HCT116 (cell line): ENCODE measurements around the gene FUT9. TPM values are rescaled to one million over a fixed set of nuclear protein-coding genes. Genes with fewer than 3 reads are reported as not detected.

Source experiments
- ATAC-seq: fragments of 200-7000 bp; cut with Tn5 transposase; 2 replicates; pipeline ENCODE4 v1.9.1; 2020; ENCODE audit warnings: mild to moderate bottlenecking, moderate library complexity
- BruUV-seq: library from RNA; stranded (reverse); fragments of 400-500 nt; replicated peaks from 2 replicates; lab custom pipeline; 2021; lab: Mats Ljungman, UMichigan
- CTCF ChIA-PET: fragments of 300-600 bp; sonication (Branson Sonifier 250); formaldehyde crosslinking; loops from one replicate; lab custom pipeline; 2021; ENCODE audit warnings: antibody characterized with exemption; lab: Charles Lee
- POLR2A ChIA-PET: fragments of 300-600, 350-600 bp; sonication (Branson Sonifier 250); formaldehyde crosslinking; loops from one replicate; lab custom pipeline; 2021; ENCODE audit warnings: antibody characterized with exemption; lab: Charles Lee
- RAD21 ChIA-PET, 2 experiments: fragments of 300-600 bp; sonication (Branson Sonifier 250); formaldehyde crosslinking; loops; one replicate each; lab custom pipeline; 2023; ENCODE audit warnings: low total read pairs in 2 of 2; ENCODE audit not compliant: uncharacterized antibody in 2 of 2, unreplicated experiment in 2 of 2, low non-redundant PET in 1 of 2; lab: Charles Lee
- DNase-seq: peaks from one replicate; pipeline ENCODE4 v3.0.0-alpha.2; 2010; ENCODE audit warnings: low read depth, low spot score
- H2AFZ ChIP-seq: fragments of 200-600 bp; shearing (Covaris generic), sonication (generic); 2 replicates; pipeline ENCODE4 v1.6.1; 2017; ENCODE audit warnings: low read depth, mixed run types, mixed read lengths, antibody characterized with exemption, low read length; ENCODE audit not compliant: poor library complexity, severe bottlenecking
- H3K27ac ChIP-seq: 2 replicates; pipeline ENCODE4 v1.5.1; 2012; ENCODE audit warnings: low read depth, low read length
- H3K27me3 ChIP-seq: fragments of 200-600 bp; sonication (generic); 2 replicates; pipeline ENCODE4 v1.6.1; 2016; ENCODE audit warnings: mixed run types, low read length, mixed read lengths; ENCODE audit not compliant: insufficient read depth
- H3K36me3 ChIP-seq, 2 experiments: fragments of 200-500 bp in 1 of 2; fragments of 200-600 bp in 1 of 2; sonication (Bioruptor generic) in 1 of 2; sonication (generic) in 1 of 2; 2 replicates each; pipeline versions ENCODE4 v1.5.1 to v1.6.1; 2014 to 2016; ENCODE audit warnings: low read length in 2 of 2, inconsistent platforms in 1 of 2, mixed read lengths in 1 of 2, mixed run types in 1 of 2; ENCODE audit not compliant: insufficient read depth in 2 of 2, control insufficient read depth in 1 of 2
- H3K4me1 ChIP-seq, 2 experiments: fragments of 200-600 bp in 1 of 2; sonication (generic) in 1 of 2; 2 replicates each; pipeline versions ENCODE4 v1.5.1 to v1.6.1; 2012 to 2017; ENCODE audit warnings: low read length in 2 of 2, inconsistent platforms in 1 of 2, mild to moderate bottlenecking in 1 of 2, mixed read lengths in 1 of 2, mixed run types in 1 of 2, moderate library complexity in 1 of 2; ENCODE audit not compliant: insufficient read depth in 2 of 2, control insufficient read depth in 1 of 2
- H3K4me2 ChIP-seq: fragments of 200-600 bp; sonication (generic); 2 replicates; pipeline ENCODE4 v1.6.1; 2017; ENCODE audit warnings: mixed run types, low read length, mixed read lengths
- H3K4me3 ChIP-seq, 2 experiments: fragments of 200-600 bp in 1 of 2; sonication (generic) in 1 of 2; replicated peaks in 1 of 2; 2 replicates each; pipeline ENCODE4 v1.5.1; 2011 to 2016; ENCODE audit warnings: low read length in 2 of 2, control low read depth in 1 of 2, low read depth in 1 of 2, mild to moderate bottlenecking in 1 of 2, mixed read lengths in 1 of 2, mixed run types in 1 of 2
- H3K79me2 ChIP-seq: fragments of 200-600 bp; sonication (generic); 2 replicates; pipeline ENCODE4 v1.6.1; 2017; ENCODE audit warnings: mild to moderate bottlenecking, mixed run types, low read length, moderate library complexity, mixed read lengths; ENCODE audit not compliant: insufficient read depth
- H3K9ac ChIP-seq: fragments of 200-600 bp; sonication (generic); 2 replicates; pipeline ENCODE4 v1.6.1; 2016; ENCODE audit warnings: low read length, mixed read lengths
- H3K9me2 ChIP-seq: fragments of 200-600 bp; sonication (generic), shearing (Covaris generic); 2 replicates; pipeline ENCODE4 v1.6.1; 2017; ENCODE audit warnings: mixed run types, mild to moderate bottlenecking, moderate library complexity; ENCODE audit not compliant: insufficient read depth
- H3K9me3 ChIP-seq, 2 experiments: fragments of 200-500 bp in 1 of 2; fragments of 200-600 bp in 1 of 2; sonication (Bioruptor generic) in 1 of 2; sonication (generic) in 1 of 2; 2 replicates each; pipeline ENCODE4 v1.6.1; 2014 to 2017; ENCODE audit warnings: low read length in 2 of 2, mixed read lengths in 2 of 2, inconsistent platforms in 1 of 2, low read depth in 1 of 2, mild to moderate bottlenecking in 1 of 2, mixed run types in 1 of 2, moderate library complexity in 1 of 2; ENCODE audit not compliant: control insufficient read depth in 1 of 2, insufficient read depth in 1 of 2
- H4K20me1 ChIP-seq: fragments of 200-600 bp; sonication (generic), shearing (Covaris generic); 2 replicates; pipeline ENCODE4 v1.6.1; 2017; ENCODE audit warnings: mixed run types, mild to moderate bottlenecking, moderate library complexity; ENCODE audit not compliant: insufficient read depth
- CBX3 ChIP-seq: IDR thresholded peaks from 2 replicates; pipeline ENCODE4 v1.6.1; 2012; ENCODE audit warnings: low read depth
- CEBPB ChIP-seq: IDR thresholded peaks from 2 replicates; pipeline ENCODE4 v1.6.1; 2012; ENCODE audit warnings: low read depth
- ELF1 ChIP-seq: IDR thresholded peaks from 2 replicates; pipeline ENCODE4 v1.6.1; 2012; ENCODE audit warnings: low read depth, borderline replicate concordance
- EZH2 ChIP-seq: fragments of 200-600 bp; sonication (generic); IDR thresholded peaks from 2 replicates; pipeline ENCODE4 v1.6.1; 2017; ENCODE audit warnings: antibody characterized with exemption, mixed run types
- JUND ChIP-seq: IDR thresholded peaks from 2 replicates; pipeline ENCODE4 v1.6.1; 2012
- POLR2A ChIP-seq: IDR thresholded peaks from 2 replicates; pipeline ENCODE4 v1.7.0; 2011; ENCODE audit warnings: borderline replicate concordance; ENCODE audit not compliant: insufficient read depth, insufficient read length; ENCODE audit errors: extremely low read depth
- RAD21 ChIP-seq: IDR thresholded peaks from 2 replicates; pipeline ENCODE4 v1.6.1; 2012; ENCODE audit warnings: low read depth, mild to moderate bottlenecking
- SIN3A ChIP-seq: IDR thresholded peaks from 2 replicates; pipeline ENCODE4 v1.6.1; 2012; ENCODE audit warnings: low read depth
- SP1 ChIP-seq: IDR thresholded peaks from 2 replicates; pipeline ENCODE4 v1.6.1; 2012; ENCODE audit warnings: low read depth
- SRF ChIP-seq: IDR thresholded peaks from 2 replicates; pipeline ENCODE4 v1.6.1; 2012; ENCODE audit warnings: low read depth
- TCF7L2 ChIP-seq: IDR thresholded peaks from 2 replicates; pipeline ENCODE4 v1.7.0; 2011; ENCODE audit warnings: borderline replicate concordance, inconsistent platforms; ENCODE audit not compliant: insufficient read depth, insufficient read length; ENCODE audit errors: extremely low read depth
- YY1 ChIP-seq: IDR thresholded peaks from 2 replicates; pipeline ENCODE4 v1.6.1; 2011; ENCODE audit warnings: low read length, low read depth, moderate library complexity, mild to moderate bottlenecking; ENCODE audit not compliant: insufficient replicate concordance; ENCODE audit errors: extremely low read depth
- ZFX ChIP-seq: fragments of 450-650 bp; IDR thresholded peaks from 2 replicates; pipeline ENCODE4 v1.6.1; 2017
- ZNF274 ChIP-seq: fragments of 200-500 bp; sonication (Bioruptor generic); IDR thresholded peaks from 2 replicates; pipeline ENCODE4 v1.6.1; 2014; ENCODE audit warnings: mild to moderate bottlenecking, low read depth, low read length, inconsistent platforms
- intact Hi-C: fragments of 100-400 bp; cut with micrococcal nuclease; formaldehyde crosslinking; loops from 2 replicates; pipeline ENCODE4 v1.10.0; 2022
- total RNA-seq: library from RNA; stranded (reverse); gene quantifications from one replicate; pipeline ENCODE4 v1.2.1, GENCODE V29; 2021; ENCODE audit not compliant: unreplicated experiment
- TF ChIP-seq, protein P1 (sequence below): IDR thresholded peaks from 2 replicates; pipeline ENCODE4 v1.6.1; 2012; ENCODE audit warnings: low read depth
- TF ChIP-seq, protein P2 (sequence below), 3 experiments: fragments of 200-600 bp in 1 of 3; sonication (generic) in 1 of 3; IDR thresholded peaks in 2 of 3; conservative IDR thresholded peaks in 1 of 3; 2 replicates each; pipeline ENCODE4 v1.5.1; 2012 to 2017; ENCODE audit warnings: low read depth in 2 of 3, low read length in 2 of 3, antibody characterized with exemption in 1 of 3, borderline replicate concordance in 1 of 3, control low read depth in 1 of 3, mild to moderate bottlenecking in 1 of 3, mixed read lengths in 1 of 3, mixed run types in 1 of 3, moderate library complexity in 1 of 3; ENCODE audit not compliant: insufficient read depth in 1 of 3
- TF ChIP-seq, protein P3 (sequence below): IDR thresholded peaks from 2 replicates; pipeline ENCODE4 v1.6.1; 2012
- TF ChIP-seq, protein P4 (sequence below): IDR thresholded peaks from 2 replicates; pipeline ENCODE4 v1.6.1; 2012

Gene FUT9
- total RNA-seq, 1 experiment from 2014 or later = not detected

DNA sequence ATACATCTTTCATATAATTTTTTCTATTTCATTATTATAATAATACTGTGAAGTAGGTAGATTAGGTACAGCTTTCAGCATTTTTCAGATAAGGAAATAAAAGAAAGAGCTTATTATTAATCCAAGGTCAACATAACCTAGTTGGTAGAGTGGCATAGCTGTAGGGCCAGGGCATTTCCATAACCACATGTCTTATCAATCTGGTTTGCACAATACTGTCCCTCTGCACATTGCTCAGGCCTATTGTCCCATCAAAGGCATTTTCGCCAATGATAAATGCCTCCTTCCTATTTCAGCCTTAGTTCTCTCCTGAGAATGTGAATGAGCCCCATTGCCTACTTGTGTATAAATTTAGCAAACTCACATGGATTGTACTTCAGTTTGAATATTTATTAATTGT lies 234.0 kb downstream of the FUT9 start (continued):
- TF ChIP-seq ZFX (no peak), RAD21 (no peak), YY1 (no peak), CEBPB (no peak), POLR2A (no peak), EZH2 (no peak), SRF (no peak), SP1 (no peak)
- TF ChIP-seq, protein P1, sequence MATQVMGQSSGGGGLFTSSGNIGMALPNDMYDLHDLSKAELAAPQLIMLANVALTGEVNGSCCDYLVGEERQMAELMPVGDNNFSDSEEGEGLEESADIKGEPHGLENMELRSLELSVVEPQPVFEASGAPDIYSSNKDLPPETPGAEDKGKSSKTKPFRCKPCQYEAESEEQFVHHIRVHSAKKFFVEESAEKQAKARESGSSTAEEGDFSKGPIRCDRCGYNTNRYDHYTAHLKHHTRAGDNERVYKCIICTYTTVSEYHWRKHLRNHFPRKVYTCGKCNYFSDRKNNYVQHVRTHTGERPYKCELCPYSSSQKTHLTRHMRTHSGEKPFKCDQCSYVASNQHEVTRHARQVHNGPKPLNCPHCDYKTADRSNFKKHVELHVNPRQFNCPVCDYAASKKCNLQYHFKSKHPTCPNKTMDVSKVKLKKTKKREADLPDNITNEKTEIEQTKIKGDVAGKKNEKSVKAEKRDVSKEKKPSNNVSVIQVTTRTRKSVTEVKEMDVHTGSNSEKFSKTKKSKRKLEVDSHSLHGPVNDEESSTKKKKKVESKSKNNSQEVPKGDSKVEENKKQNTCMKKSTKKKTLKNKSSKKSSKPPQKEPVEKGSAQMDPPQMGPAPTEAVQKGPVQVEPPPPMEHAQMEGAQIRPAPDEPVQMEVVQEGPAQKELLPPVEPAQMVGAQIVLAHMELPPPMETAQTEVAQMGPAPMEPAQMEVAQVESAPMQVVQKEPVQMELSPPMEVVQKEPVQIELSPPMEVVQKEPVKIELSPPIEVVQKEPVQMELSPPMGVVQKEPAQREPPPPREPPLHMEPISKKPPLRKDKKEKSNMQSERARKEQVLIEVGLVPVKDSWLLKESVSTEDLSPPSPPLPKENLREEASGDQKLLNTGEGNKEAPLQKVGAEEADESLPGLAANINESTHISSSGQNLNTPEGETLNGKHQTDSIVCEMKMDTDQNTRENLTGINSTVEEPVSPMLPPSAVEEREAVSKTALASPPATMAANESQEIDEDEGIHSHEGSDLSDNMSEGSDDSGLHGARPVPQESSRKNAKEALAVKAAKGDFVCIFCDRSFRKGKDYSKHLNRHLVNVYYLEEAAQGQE = no peak

DNA sequence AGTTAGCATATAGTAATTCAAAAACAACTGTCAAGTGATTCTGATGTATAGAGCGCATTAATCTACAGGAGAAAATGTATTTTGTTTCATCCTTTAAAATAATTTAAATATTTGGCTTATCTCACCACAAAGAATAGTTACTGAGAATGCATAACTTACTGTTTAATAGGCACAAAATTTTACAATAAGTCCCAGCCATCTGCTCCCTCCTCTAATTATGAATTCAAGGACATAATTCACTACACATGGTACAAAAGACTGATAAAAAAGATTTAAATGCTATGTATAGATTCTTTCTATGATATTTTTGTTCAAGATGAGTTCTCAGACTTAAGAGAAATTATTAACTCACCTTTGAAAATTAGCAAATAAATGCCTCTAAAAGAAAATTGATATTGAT lies 242.0 kb downstream of the FUT9 start:
- no TSS peak for BruUV-seq
- no peak for ATAC-seq
- no peaks in the 10 kb centered on the region for H3K79me2 ChIP-seq
- no peak overlapping the region for H3K4me3 ChIP-seq
- H3K27me3 ChIP-seq = no peaks in the 10 kb centered on the region
- ChIA-PET POLR2A (no interaction called here), CTCF (no interaction called here), RAD21 (no interaction called here)
- H3K9me3 ChIP-seq = no peaks in the 10 kb centered on the region
- H3K9me2 ChIP-seq = no peaks in the 10 kb centered on the region
- H3K9ac ChIP-seq = no peak overlapping the region
- DNase-seq = no peak
- no peak overlapping the region for H3K27ac ChIP-seq
- no peaks in the 10 kb centered on the region for H4K20me1 ChIP-seq
- intact Hi-C loops = no loop called here
- no peaks in the 10 kb centered on the region for H3K4me1 ChIP-seq
- H3K36me3 ChIP-seq = no peaks in the 10 kb centered on the region
- H3K4me2 ChIP-seq = no peak overlapping the region
- H2AFZ ChIP-seq = no peak overlapping the region
- TF ChIP-seq CEBPB (no peak), SRF (no peak), ELF1 (no peak), RAD21 (no peak), SIN3A (no peak), JUND (no peak), ZNF274 (no peak), CBX3 (no peak), TCF7L2 (no peak)
- TF ChIP-seq, protein P2, sequence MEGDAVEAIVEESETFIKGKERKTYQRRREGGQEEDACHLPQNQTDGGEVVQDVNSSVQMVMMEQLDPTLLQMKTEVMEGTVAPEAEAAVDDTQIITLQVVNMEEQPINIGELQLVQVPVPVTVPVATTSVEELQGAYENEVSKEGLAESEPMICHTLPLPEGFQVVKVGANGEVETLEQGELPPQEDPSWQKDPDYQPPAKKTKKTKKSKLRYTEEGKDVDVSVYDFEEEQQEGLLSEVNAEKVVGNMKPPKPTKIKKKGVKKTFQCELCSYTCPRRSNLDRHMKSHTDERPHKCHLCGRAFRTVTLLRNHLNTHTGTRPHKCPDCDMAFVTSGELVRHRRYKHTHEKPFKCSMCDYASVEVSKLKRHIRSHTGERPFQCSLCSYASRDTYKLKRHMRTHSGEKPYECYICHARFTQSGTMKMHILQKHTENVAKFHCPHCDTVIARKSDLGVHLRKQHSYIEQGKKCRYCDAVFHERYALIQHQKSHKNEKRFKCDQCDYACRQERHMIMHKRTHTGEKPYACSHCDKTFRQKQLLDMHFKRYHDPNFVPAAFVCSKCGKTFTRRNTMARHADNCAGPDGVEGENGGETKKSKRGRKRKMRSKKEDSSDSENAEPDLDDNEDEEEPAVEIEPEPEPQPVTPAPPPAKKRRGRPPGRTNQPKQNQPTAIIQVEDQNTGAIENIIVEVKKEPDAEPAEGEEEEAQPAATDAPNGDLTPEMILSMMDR (IDR thresholded peaks at IDR 0.05 in 2 of 3, conservative IDR thresholded peaks at IDR 0.05 in 1 of 3; ENCODE audit: borderline replicate concordance in 1 of 3, insufficient read depth in 1 of 3, low read depth in 2 of 3, low read length in 2 of 3) = no peak
- TF ChIP-seq, protein P3, sequence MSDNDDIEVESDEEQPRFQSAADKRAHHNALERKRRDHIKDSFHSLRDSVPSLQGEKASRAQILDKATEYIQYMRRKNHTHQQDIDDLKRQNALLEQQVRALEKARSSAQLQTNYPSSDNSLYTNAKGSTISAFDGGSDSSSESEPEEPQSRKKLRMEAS = no peak
- TF ChIP-seq, protein P1 = no peak
- TF ChIP-seq, protein P4, sequence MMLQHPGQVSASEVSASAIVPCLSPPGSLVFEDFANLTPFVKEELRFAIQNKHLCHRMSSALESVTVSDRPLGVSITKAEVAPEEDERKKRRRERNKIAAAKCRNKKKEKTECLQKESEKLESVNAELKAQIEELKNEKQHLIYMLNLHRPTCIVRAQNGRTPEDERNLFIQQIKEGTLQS = no peak
